SK-N-SH (cell line): Measurements from ENCODE around the gene TRAPPC8. TPM values are rescaled to one million over a fixed set of nuclear protein-coding genes. Genes with fewer than 3 reads are reported as not detected.

Experiments used
- CTCF ChIA-PET: fragments of 300-600, 350-600 bp; formaldehyde crosslinking; extraction: SDS; loops from one replicate; lab custom pipeline; 2021; lab: Yijun Ruan, JAX
- POLR2A ChIA-PET: fragments of 350-600 bp; sonication (Branson Sonifier 250); formaldehyde crosslinking; extraction: SDS; loops from one replicate; lab custom pipeline; 2020; ENCODE audit warnings: antibody characterized with exemption, inconsistent platforms; lab: Yijun Ruan, JAX
- DNase-seq: peaks from one replicate; pipeline ENCODE4 v3.0.0; 2012
- H2AFZ ChIP-seq: fragments of 200-600 bp; sonication (generic); 2 replicates; pipeline ENCODE4 v1.8.1; 2016; ENCODE audit warnings: antibody characterized with exemption, mild to moderate bottlenecking, low read depth
- H3F3A ChIP-seq: fragments of 200-600 bp; sonication (generic); replicated peaks from 2 replicates; pipeline ENCODE3; 2016; ENCODE audit warnings: antibody characterized with exemption, mild to moderate bottlenecking; ENCODE audit not compliant: insufficient read depth
- H3K27ac ChIP-seq, 2 experiments: fragments of 200-500 bp in 1 of 2; fragments of 200-600 bp in 1 of 2; sonication (Bioruptor generic) in 1 of 2; sonication (generic), shearing (Covaris generic) in 1 of 2; 2 replicates each; pipeline versions ENCODE4 v1.5.1 to v1.6.1; 2014 to 2016; ENCODE audit warnings: low read depth in 2 of 2, inconsistent platforms in 1 of 2, low read length in 1 of 2, mild to moderate bottlenecking in 1 of 2, mixed read lengths in 1 of 2
- H3K27me3 ChIP-seq: fragments of 200-600 bp; sonication (generic), shearing (Covaris generic); 2 replicates; pipeline ENCODE4 v1.6.1; 2016; ENCODE audit warnings: mixed run types; ENCODE audit not compliant: insufficient read depth
- H3K36me3 ChIP-seq, 2 experiments: fragments of 200-500 bp in 1 of 2; fragments of 200-600 bp in 1 of 2; sonication (Bioruptor generic) in 1 of 2; sonication (generic) in 1 of 2; replicated peaks in 1 of 2; 2 replicates each; pipeline versions ENCODE3 to v1.5.1; 2014 to 2016; ENCODE audit warnings: low read length in 1 of 2, mild to moderate bottlenecking in 1 of 2; ENCODE audit not compliant: insufficient read depth in 2 of 2, control insufficient read depth in 1 of 2
- H3K4me1 ChIP-seq, 2 experiments: fragments of 200-500 bp in 1 of 2; fragments of 200-600 bp in 1 of 2; sonication (Bioruptor generic) in 1 of 2; sonication (generic), shearing (Covaris generic) in 1 of 2; 2 replicates each; pipeline versions ENCODE4 v1.5.1 to v1.6.1; 2014 to 2016; ENCODE audit warnings: low read depth in 1 of 2, low read length in 1 of 2, mixed run types in 1 of 2; ENCODE audit not compliant: insufficient read depth in 2 of 2, control insufficient read depth in 1 of 2
- H3K4me2 ChIP-seq: fragments of 200-600 bp; sonication (generic), shearing (Covaris generic); 2 replicates; pipeline ENCODE4 v1.6.1; 2017; ENCODE audit warnings: mixed run types
- H3K4me3 ChIP-seq, 2 experiments: fragments of 200-500 bp in 1 of 2; fragments of 200-600 bp in 1 of 2; sonication (Bioruptor generic) in 1 of 2; sonication (generic), shearing (Covaris generic) in 1 of 2; 2 replicates each; pipeline versions ENCODE4 v1.5.1 to v1.8.1; 2014 to 2016; ENCODE audit warnings: low read depth in 2 of 2, inconsistent platforms in 1 of 2, low read length in 1 of 2, mild to moderate bottlenecking in 1 of 2, mixed read lengths in 1 of 2, moderate library complexity in 1 of 2
- H3K79me2 ChIP-seq: fragments of 200-600 bp; sonication (generic); 2 replicates; pipeline ENCODE4 v1.8.1; 2017; ENCODE audit warnings: mild to moderate bottlenecking; ENCODE audit not compliant: insufficient read depth
- H3K9ac ChIP-seq: fragments of 200-600 bp; sonication (generic); 2 replicates; pipeline ENCODE4 v1.6.1; 2017; ENCODE audit warnings: mixed run types
- H3K9me2 ChIP-seq: fragments of 200-600 bp; sonication (generic); 2 replicates; pipeline ENCODE4 v1.6.1; 2017; ENCODE audit warnings: mixed run types
- H3K9me3 ChIP-seq: fragments of 200-600 bp; sonication (generic); 2 replicates; pipeline ENCODE4 v1.6.1; 2017; ENCODE audit warnings: mixed run types, mild to moderate bottlenecking, moderate library complexity
- H4K20me1 ChIP-seq: fragments of 200-600 bp; sonication (generic); 2 replicates; pipeline ENCODE4 v1.6.1; 2017; ENCODE audit warnings: mild to moderate bottlenecking, mixed run types; ENCODE audit not compliant: insufficient read depth
- CHD2 ChIP-seq: fragments of 150-350 bp; IDR thresholded peaks from 2 replicates; pipeline ENCODE4 v1.6.1; 2018; ENCODE audit warnings: low read length; ENCODE audit not compliant: partially characterized antibody
- EP300 ChIP-seq, 2 experiments: IDR thresholded peaks; 2 replicates each; pipeline versions ENCODE4 v1.4.0 to v1.6.1; 2012; ENCODE audit warnings: borderline replicate concordance in 1 of 2, low read depth in 1 of 2, low read length in 1 of 2
- EZH2phosphoT487 ChIP-seq: fragments of 200-600 bp; sonication (generic); IDR thresholded peaks from 2 replicates; pipeline ENCODE4 v1.6.1; 2017; ENCODE audit warnings: low read depth, mixed run types, mild to moderate bottlenecking, antibody characterized with exemption, moderate library complexity, borderline replicate concordance
- GABPA ChIP-seq: IDR thresholded peaks from 2 replicates; pipeline ENCODE4 v1.4.0; 2012; ENCODE audit warnings: low read depth, mild to moderate bottlenecking
- GATA2 ChIP-seq: sonication (generic); formaldehyde crosslinking; IDR thresholded peaks from 2 replicates; pipeline ENCODE4 v1.5.0; 2020; ENCODE audit warnings: mild to moderate bottlenecking, missing genetic modification reagents
- JUND ChIP-seq: IDR thresholded peaks from 2 replicates; pipeline ENCODE4 v1.4.0; 2012
- MXI1 ChIP-seq: IDR thresholded peaks from 2 replicates; pipeline ENCODE4 v1.6.1; 2012; ENCODE audit warnings: mild to moderate bottlenecking, low read depth, low read length, improper control_type of control experiment
- NFIC ChIP-seq: IDR thresholded peaks from 2 replicates; pipeline ENCODE4 v1.4.0; 2012; ENCODE audit warnings: borderline replicate concordance
- NRF1 ChIP-seq: IDR thresholded peaks from 2 replicates; pipeline ENCODE4 v1.6.1; 2012; ENCODE audit warnings: low read depth, mild to moderate bottlenecking, low read length
- RXRA ChIP-seq: IDR thresholded peaks from 2 replicates; pipeline ENCODE4 v1.4.0; 2012; ENCODE audit warnings: low read depth, mild to moderate bottlenecking, borderline replicate concordance
- SIN3A ChIP-seq: IDR thresholded peaks from 2 replicates; pipeline ENCODE4 v1.6.1; 2012; ENCODE audit warnings: low read depth, mild to moderate bottlenecking, low read length, moderate library complexity, borderline replicate concordance
- TAF1 ChIP-seq: IDR thresholded peaks from 2 replicates; pipeline ENCODE4 v1.6.1; 2012; ENCODE audit warnings: low read depth, mild to moderate bottlenecking, low read length, moderate library complexity, borderline replicate concordance
- polyA plus RNA-seq, 3 experiments: library from polyadenylated mRNA; depleted of rRNA; stranded (reverse); fragments of >200 nt; gene quantifications; 2 replicates each; pipeline ENCODE4 v1.2.3, GENCODE V29; 2012
- TF ChIP-seq, protein P1 (sequence below): fragments of 150-350 bp; IDR thresholded peaks from 2 replicates; pipeline ENCODE4 v1.6.1; 2017; ENCODE audit warnings: antibody characterized with exemption, low read length, low read depth, borderline replicate concordance
- TF ChIP-seq, protein P2 (sequence below): fragments of 150-350 bp; IDR thresholded peaks from 2 replicates; pipeline ENCODE4 v1.6.1; 2016; ENCODE audit warnings: mild to moderate bottlenecking, low read depth, low read length
- TF ChIP-seq, protein P3 (sequence below): IDR thresholded peaks from 2 replicates; pipeline ENCODE4 v1.6.1; 2012; ENCODE audit warnings: mild to moderate bottlenecking, low read depth, low read length, moderate library complexity
- TF ChIP-seq, protein P4 (sequence below): IDR thresholded peaks from 2 replicates; pipeline ENCODE4 v1.4.0; 2012; ENCODE audit warnings: low read depth, borderline replicate concordance

Gene TRAPPC8
- polyA plus RNA-seq, 1 of the 3 experiments (the other 2 are of a cell fraction), result 14.9 TPM

- ChIA-PET POLR2A (no interaction called here), CTCF (interaction anchor here (0.6 to 1.6 kb wide), 2 partner anchors 402 to 419 kb away, joined by 3 to 4 read pairs; no protein-coding TSS in a partner anchor)
- Histone ChIP-seq H3F3A (no peaks in the 10 kb centered on the region), H3K36me3 (no peaks in the 10 kb centered on the region), H3K4me2 (no peak overlapping the region), H2AFZ (no peak overlapping the region), H3K4me1 (no peaks in the 10 kb centered on the region; a peak in 1 of 4 replicates), H3K79me2 (no peaks in the 10 kb centered on the region), H3K9me3 (no peaks in the 10 kb centered on the region), H4K20me1 (no peaks in the 10 kb centered on the region), H3K4me3 (no peak overlapping the region), H3K9ac (no peak overlapping the region), H3K27ac (no peak overlapping the region), H3K9me2 (no peaks in the 10 kb centered on the region), H3K27me3 (no peaks in the 10 kb centered on the region)
- no peak for DNase-seq
- TF ChIP-seq EZH2phosphoT487 (no peak), CHD2 (no peak), JUND (no peak), EP300 (IDR thresholded peaks at IDR 0.05; ENCODE audit: borderline replicate concordance in 1 of 2, low read depth in 1 of 2, low read length in 1 of 2) (no peak), RXRA (no peak), GABPA (no peak), NRF1 (no peak), NFIC (no peak), MXI1 (no peak), GATA2 (CRISPR knock-in tag) (no peak), TAF1 (no peak), SIN3A (no peak)
- TF ChIP-seq, protein P1, sequence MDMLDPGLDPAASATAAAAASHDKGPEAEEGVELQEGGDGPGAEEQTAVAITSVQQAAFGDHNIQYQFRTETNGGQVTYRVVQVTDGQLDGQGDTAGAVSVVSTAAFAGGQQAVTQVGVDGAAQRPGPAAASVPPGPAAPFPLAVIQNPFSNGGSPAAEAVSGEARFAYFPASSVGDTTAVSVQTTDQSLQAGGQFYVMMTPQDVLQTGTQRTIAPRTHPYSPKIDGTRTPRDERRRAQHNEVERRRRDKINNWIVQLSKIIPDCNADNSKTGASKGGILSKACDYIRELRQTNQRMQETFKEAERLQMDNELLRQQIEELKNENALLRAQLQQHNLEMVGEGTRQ, result no peak
- TF ChIP-seq, protein P2, sequence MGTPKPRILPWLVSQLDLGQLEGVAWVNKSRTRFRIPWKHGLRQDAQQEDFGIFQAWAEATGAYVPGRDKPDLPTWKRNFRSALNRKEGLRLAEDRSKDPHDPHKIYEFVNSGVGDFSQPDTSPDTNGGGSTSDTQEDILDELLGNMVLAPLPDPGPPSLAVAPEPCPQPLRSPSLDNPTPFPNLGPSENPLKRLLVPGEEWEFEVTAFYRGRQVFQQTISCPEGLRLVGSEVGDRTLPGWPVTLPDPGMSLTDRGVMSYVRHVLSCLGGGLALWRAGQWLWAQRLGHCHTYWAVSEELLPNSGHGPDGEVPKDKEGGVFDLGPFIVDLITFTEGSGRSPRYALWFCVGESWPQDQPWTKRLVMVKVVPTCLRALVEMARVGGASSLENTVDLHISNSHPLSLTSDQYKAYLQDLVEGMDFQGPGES, result no peak
- TF ChIP-seq, protein P3, sequence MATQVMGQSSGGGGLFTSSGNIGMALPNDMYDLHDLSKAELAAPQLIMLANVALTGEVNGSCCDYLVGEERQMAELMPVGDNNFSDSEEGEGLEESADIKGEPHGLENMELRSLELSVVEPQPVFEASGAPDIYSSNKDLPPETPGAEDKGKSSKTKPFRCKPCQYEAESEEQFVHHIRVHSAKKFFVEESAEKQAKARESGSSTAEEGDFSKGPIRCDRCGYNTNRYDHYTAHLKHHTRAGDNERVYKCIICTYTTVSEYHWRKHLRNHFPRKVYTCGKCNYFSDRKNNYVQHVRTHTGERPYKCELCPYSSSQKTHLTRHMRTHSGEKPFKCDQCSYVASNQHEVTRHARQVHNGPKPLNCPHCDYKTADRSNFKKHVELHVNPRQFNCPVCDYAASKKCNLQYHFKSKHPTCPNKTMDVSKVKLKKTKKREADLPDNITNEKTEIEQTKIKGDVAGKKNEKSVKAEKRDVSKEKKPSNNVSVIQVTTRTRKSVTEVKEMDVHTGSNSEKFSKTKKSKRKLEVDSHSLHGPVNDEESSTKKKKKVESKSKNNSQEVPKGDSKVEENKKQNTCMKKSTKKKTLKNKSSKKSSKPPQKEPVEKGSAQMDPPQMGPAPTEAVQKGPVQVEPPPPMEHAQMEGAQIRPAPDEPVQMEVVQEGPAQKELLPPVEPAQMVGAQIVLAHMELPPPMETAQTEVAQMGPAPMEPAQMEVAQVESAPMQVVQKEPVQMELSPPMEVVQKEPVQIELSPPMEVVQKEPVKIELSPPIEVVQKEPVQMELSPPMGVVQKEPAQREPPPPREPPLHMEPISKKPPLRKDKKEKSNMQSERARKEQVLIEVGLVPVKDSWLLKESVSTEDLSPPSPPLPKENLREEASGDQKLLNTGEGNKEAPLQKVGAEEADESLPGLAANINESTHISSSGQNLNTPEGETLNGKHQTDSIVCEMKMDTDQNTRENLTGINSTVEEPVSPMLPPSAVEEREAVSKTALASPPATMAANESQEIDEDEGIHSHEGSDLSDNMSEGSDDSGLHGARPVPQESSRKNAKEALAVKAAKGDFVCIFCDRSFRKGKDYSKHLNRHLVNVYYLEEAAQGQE, result no peak
- TF ChIP-seq, protein P4, sequence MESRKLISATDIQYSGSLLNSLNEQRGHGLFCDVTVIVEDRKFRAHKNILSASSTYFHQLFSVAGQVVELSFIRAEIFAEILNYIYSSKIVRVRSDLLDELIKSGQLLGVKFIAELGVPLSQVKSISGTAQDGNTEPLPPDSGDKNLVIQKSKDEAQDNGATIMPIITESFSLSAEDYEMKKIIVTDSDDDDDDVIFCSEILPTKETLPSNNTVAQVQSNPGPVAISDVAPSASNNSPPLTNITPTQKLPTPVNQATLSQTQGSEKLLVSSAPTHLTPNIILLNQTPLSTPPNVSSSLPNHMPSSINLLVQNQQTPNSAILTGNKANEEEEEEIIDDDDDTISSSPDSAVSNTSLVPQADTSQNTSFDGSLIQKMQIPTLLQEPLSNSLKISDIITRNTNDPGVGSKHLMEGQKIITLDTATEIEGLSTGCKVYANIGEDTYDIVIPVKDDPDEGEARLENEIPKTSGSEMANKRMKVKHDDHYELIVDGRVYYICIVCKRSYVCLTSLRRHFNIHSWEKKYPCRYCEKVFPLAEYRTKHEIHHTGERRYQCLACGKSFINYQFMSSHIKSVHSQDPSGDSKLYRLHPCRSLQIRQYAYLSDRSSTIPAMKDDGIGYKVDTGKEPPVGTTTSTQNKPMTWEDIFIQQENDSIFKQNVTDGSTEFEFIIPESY, result no peak
These were observed 14.8 kb upstream of the TRAPPC8 start for GRCh38 chr18:31957728-31958127.
